ENCODE results near the gene UNK. TPM values are rescaled to one million over a fixed set of nuclear protein-coding genes. Genes with fewer than 3 reads are reported as not detected.

The UNK gene
- total RNA-seq, 1 experiment from 2014 or later: 35.4 TPM

- TF ChIP-seq AR (CRISPR knock-in tag; IDR thresholded peaks at IDR 0.05) (no peak), SMAD3 (CRISPR knock-in tag; IDR thresholded peaks at IDR 0.05; ENCODE audit: borderline replicate concordance) (no peak), ZNF232 (CRISPR knock-in tag; IDR thresholded peaks at IDR 0.05) (no peak), ATF6 (CRISPR knock-in tag; IDR thresholded peaks at IDR 0.05) (no peak), KAT7 (CRISPR knock-in tag; IDR thresholded peaks at IDR 0.05; ENCODE audit: borderline replicate concordance) (0 out of 2 replicates have a peak, but pooled peaks have one; percentile 79), ZBTB21 (CRISPR knock-in tag; IDR thresholded peaks at IDR 0.05; ENCODE audit: borderline replicate concordance) (no peak), RELA (CRISPR knock-in tag; IDR thresholded peaks at IDR 0.05; ENCODE audit: borderline replicate concordance) (peak; percentile 54; the same call in 1 of the 2 replicates), IRF2 (CRISPR knock-in tag; IDR thresholded peaks at IDR 0.05; ENCODE audit: borderline replicate concordance, low read depth) (no peak), EMX1 (CRISPR knock-in tag; IDR thresholded peaks at IDR 0.05) (no peak), ATF3 (CRISPR knock-in tag; conservative IDR thresholded peaks at IDR 0.05) (no peak), NR1H2 (CRISPR knock-in tag; IDR thresholded peaks at IDR 0.05) (no peak), ZNF396 (CRISPR knock-in tag; IDR thresholded peaks at IDR 0.05; ENCODE audit: borderline replicate concordance) (no peak), ZNF416 (CRISPR knock-in tag; IDR thresholded peaks at IDR 0.05) (no peak), ATF1 (CRISPR knock-in tag; IDR thresholded peaks at IDR 0.05) (no peak), STAT6 (CRISPR knock-in tag; conservative IDR thresholded peaks at IDR 0.05; ENCODE audit: low read depth) (no peak), ETV6 (CRISPR knock-in tag; IDR thresholded peaks at IDR 0.05) (no peak), CDX4 (CRISPR knock-in tag; IDR thresholded peaks at IDR 0.05; ENCODE audit: borderline replicate concordance) (no peak), HMGA2 (CRISPR knock-in tag; IDR thresholded peaks at IDR 0.05) (no peak), ZNF263 (CRISPR knock-in tag; IDR thresholded peaks at IDR 0.05; ENCODE audit: low read depth) (peak; percentile 40; the same call in 1 of the 2 replicates), ERG (CRISPR knock-in tag; IDR thresholded peaks at IDR 0.05) (no peak), ZNF121 (CRISPR knock-in tag; IDR thresholded peaks at IDR 0.05) (no peak), FOXK1 (CRISPR knock-in tag; IDR thresholded peaks at IDR 0.05) (no peak), HMGXB4 (CRISPR knock-in tag; IDR thresholded peaks at IDR 0.05) (peak; percentile 94)
- TF ChIP-seq, protein P1, sequence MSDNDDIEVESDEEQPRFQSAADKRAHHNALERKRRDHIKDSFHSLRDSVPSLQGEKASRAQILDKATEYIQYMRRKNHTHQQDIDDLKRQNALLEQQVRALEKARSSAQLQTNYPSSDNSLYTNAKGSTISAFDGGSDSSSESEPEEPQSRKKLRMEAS (CRISPR knock-in tag; IDR thresholded peaks at IDR 0.05): no peak
- TF ChIP-seq, protein P2, sequence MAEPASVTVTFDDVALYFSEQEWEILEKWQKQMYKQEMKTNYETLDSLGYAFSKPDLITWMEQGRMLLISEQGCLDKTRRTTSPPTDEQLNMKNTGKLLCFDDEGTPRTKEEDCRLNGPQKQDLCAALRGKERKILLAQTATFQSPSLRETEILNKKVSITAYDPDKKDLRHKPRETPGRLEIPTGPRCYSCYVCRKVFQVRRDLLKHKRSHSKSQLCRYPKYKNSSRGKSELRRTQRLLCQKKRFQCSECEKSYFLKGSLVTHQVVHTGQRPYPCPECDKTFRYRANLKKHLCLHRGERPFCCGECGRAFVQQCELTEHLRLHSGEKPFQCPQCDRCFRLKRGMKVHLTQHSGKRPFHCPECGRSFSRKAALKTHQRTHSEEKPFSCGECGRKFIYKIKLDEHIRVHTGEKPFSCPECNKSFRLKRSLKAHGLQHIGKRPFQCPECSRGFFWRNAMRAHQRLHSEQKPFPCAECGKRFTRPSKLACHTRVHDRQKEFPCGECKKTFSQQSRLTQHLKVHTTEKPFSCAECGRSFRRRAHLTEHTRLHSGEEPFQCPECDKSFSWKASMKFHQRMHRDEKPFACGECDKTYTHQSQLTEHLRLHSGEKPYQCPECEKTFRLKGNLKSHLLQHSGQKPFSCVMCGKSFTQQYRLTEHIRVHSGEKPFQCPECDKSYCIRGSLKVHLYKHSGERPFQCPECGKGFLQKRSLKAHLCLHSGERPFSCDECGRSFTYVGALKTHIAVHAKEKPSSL (CRISPR knock-in tag; conservative IDR thresholded peaks at IDR 0.05): no peak
Observed at GRCh38 chr17:75764711-75765421, 19.7 kb upstream of the UNK start, which contains the start of gene GALK1 (continued).

All from WTC11 (cell line).